HG02870 (cell line): ENCODE measurements around the gene RGS9.
"Not testable (repeated sequence)": the region's sequence is repeated elsewhere in the genome, so short reads cannot be mapped to it uniquely, and the experiment has no call there.

ENCODE experiments used
- ATAC-seq: cut with Tn5 transposase; IDR thresholded peaks from one replicate; pipeline ENCODE4 v1.9.1; 2021; ENCODE audit warnings: mild to moderate bottlenecking, moderate library complexity; ENCODE audit not compliant: unreplicated experiment

The RGS9 gene

GRCh38 chr17:65109990-65110680, 27.0 kb upstream of the RGS9 start:
- no peak for ATAC-seq

GRCh38 chr17:65115839-65116238, 21.3 kb upstream of the RGS9 start:
- ATAC-seq = no peak

GRCh38 chr17:65116515-65116914, 20.7 kb upstream of the RGS9 start:
- ATAC-seq = not testable (repeated sequence)

- ATAC-seq = no peak
These were observed 19.7 kb upstream of the RGS9 start for GRCh38 chr17:65117384-65118035.

- ATAC-seq = no peak
These were observed 15.8 kb upstream of the RGS9 start for GRCh38 chr17:65121368-65121767.

- ATAC-seq = no peak
These were observed 15.0 kb upstream of the RGS9 start for GRCh38 chr17:65121916-65122806.

GRCh38 chr17:65122836-65123756, 14.1 kb upstream of the RGS9 start:
- peak; percentile 68 for ATAC-seq

- no peak for ATAC-seq
These were observed 13.2 kb upstream of the RGS9 start for GRCh38 chr17:65123757-65124675.

GRCh38 chr17:65130832-65131231, 6.3 kb upstream of the RGS9 start:
- no peak for ATAC-seq

- ATAC-seq = no peak
These were observed 5.9 kb upstream of the RGS9 start for GRCh38 chr17:65131240-65131639.

- no peak for ATAC-seq
These were observed 5.2 kb upstream of the RGS9 start for GRCh38 chr17:65131946-65132345.

- ATAC-seq = no peak
These were observed 3.1 kb upstream of the RGS9 start for GRCh38 chr17:65134035-65134434.

GRCh38 chr17:65139101-65139764, 2.1 kb downstream of the RGS9 start:
- ATAC-seq = no peak

- no peak for ATAC-seq
These were observed 5.1 kb downstream of the RGS9 start for GRCh38 chr17:65142247-65142646.

- ATAC-seq = no peak
These were observed 6.9 kb downstream of the RGS9 start for GRCh38 chr17:65143889-65144604.

GRCh38 chr17:65145743-65146142, 8.6 kb downstream of the RGS9 start:
- ATAC-seq = no peak

- no peak for ATAC-seq
These were observed 10.8 kb downstream of the RGS9 start for GRCh38 chr17:65147955-65148354.
